GM19099 (cell line): ENCODE measurements around the gene OVCH1.

Source experiments
- POLR2A ChIP-seq: IDR thresholded peaks from 3 replicates; pipeline ENCODE4 v1.6.1; 2011; ENCODE audit warnings: low read depth; ENCODE audit not compliant: insufficient read length; ENCODE audit errors: extremely low read depth

The OVCH1 gene

DNA sequence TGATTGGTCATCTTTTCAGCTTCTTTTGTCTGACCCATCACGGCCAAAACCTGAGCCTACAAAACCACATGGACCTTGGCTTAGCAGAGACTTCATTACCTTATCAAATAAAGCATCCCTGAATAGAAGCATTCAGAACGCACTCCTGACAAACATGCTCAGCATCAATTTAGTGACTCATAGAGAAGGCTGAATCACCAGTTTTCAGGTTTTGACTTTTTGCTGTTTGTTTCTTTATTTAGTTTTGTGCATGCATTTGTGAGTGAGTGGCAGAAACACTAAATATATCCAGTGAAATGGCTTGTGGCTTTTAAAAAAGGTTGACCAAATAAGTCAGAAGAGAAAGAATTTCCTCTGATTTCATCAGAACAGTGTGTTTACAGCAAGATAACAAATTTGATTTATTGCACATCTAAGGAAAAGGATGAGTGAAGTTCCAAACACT lies 19.0 kb upstream of the OVCH1 start:
- TF ChIP-seq POLR2A: no peak

DNA sequence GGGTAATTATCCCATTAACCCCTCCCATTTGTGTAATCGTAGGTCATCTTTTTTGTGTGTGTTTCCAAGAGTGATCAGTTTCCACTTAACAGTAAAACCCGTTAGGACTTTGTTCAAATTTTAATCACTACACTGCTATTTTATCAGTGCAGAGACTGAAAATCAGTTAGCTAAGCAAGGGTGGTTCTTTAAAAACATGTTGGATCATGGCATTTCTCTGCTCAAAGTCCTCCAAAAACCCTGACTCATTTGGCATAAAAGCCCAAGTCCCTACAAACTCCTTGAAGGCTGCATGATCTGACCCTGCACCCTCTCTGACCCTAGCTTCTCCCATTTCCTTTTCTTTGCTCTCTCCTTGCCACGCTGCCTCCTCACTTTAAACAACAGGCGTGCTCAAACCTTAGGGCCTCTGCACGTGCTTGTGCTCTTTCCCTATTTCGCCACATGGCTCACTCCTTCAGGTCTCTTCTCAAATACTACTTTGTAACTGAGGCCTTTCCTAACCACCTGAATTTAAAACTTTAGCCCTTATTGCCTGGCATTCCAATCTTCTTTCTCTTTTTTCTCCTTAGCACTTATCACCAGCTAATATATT lies 13.2 kb upstream of the OVCH1 start:
- TF ChIP-seq POLR2A: no peak

DNA sequence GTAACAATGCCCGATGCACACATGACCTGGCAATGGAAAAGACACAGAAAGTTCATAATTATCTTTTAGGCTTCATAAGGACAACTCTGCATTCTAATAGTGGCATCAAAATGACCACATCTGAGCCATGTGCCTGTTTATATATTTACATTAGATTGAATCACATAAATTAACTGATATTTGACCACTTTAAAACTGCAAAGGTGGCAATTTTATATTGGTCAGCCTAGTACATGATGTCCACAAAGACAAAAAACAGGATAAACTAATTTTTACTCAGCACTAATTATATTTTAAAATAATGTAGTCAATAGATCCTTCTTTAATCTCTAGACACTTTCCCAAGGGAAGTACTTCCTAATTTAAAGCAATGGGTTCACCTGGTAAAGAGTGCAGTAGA lies 12.0 kb upstream of the OVCH1 start:
- TF ChIP-seq POLR2A: no peak

DNA sequence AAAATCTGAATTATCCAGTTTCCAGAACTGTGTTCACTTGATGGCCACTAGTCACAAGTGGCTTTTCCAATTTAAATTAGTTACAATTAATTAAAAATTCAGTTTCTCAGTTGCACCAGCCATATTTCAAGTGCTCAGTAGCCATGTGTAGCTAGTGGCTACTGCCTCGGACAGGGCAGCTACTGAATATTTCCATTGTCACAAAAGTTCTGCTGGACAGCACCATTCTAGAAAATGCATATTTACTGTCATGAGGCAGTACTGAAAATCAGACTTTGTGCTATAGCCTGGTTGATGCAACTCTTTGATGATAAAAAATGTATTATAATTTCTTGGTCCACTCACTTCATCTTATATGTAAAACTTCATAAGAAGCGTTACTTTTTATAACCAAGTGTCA lies 11.5 kb upstream of the OVCH1 start:
- no peak for TF ChIP-seq POLR2A

DNA sequence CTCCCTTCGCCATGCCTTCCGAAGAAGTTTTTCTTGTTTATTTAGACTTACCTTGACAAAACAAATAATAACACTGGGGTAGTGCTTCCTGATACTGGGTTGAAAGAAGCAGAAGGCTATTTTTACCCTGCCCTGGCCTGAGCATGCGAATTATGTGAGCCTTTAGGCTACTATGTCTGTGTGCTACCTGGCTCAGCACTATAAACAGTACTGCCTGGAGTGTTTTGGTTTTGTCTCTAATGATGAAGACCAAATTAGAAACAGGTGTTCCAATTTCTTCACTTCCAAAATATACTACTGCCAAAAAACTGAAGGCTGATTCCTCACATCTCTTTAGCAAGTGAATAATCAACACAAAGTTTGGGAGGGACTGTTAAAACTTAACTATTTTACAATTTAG lies 7.6 kb upstream of the OVCH1 start:
- TF ChIP-seq POLR2A: no peak

DNA sequence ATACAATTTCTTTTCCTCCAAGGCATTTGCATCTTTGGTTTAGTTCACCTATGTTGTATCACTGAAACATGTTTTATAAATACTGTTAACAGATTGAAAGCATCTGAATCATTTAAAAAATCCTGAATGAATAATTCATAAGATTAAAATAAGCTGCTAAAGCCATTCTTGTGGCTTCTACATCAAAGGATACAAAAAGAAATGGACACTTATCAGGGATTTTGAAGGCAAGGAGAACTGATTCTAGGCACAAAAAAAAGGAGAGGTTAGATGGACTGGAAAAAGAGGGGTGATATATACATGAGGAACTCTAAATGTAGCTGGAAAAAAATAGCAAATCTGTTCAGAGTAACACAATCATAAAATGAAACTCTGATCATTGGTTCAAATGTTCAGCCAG lies 5.8 kb upstream of the OVCH1 start:
- TF ChIP-seq POLR2A: no peak

DNA sequence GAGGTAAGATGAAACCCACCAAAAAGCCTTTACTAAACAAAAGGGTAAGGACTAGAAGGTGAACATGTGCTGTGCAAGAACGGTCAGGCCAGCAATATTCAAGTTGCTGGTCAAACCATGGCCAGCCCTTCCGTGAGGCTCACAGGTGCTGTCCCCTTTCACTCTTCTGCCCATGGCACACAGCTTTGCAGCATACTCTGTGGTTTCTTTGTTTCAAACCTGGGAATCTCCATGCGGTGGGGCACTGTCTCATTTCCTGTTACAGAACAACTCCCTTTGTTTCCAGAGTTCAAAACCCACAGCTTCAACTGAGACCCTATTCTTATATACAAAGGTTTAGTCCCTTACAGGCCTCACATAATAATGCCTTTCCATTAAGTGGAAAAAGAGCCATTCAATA lies 1.7 kb upstream of the OVCH1 start:
- no peak for TF ChIP-seq POLR2A

DNA sequence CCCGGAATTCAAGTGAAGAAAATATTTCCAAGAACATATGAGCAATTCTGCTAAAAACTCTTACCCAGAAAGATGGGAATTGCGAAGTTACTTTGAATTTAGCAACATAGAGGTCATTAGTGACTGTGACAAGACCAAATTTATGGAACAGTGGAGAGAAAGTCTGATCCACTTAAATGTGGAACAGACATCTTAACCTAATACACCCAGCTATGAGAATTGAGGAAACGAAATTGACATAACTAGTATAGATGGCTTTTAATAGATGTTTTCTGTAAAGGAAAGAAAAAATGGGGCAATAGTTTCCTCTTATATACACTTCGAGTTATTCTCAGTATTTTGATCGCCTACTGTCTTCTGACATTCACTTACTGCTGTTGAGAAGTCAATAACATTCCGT lies 4.6 kb downstream of the OVCH1 start:
- no peak for TF ChIP-seq POLR2A

DNA sequence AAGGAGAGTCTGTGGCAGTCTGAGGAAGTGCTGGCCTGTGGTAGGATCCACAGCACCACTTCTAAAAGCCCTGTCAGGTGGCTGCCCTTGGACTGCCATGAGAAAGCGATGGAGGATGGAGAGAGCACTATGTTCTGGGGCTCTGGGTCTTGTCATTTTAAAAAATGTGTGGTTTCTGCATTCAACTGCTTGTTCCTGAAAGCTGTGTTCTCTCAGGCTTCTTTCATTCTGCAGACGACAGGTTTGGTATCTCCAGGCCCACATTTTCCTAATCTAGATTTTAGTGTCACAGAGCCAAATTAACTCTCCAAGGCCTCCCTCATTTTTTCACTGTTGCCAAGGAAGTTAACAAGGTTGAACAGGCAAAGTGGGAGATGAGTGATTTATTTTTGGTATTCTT lies 10.5 kb downstream of the OVCH1 start:
- TF ChIP-seq POLR2A: no peak

DNA sequence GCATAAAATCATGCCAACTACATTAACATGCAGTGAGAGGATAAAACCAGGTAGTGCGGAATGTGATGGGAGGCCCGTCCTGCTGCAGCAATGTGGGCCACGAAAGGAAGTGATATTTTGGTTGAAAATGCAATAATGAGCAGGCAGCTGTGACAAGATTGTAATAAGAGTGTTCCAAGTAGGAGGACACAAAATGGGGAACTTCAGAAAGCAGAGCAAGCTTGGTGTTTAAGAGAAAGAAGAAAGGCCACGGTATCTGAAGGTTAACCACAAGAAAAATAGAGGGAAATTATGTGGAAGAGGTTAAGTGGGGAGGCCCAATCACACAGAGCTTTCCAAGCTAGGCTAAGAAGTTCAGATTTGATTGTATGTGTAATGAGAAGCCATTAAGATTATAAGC lies 34.3 kb downstream of the OVCH1 start:
- TF ChIP-seq POLR2A: no peak

DNA sequence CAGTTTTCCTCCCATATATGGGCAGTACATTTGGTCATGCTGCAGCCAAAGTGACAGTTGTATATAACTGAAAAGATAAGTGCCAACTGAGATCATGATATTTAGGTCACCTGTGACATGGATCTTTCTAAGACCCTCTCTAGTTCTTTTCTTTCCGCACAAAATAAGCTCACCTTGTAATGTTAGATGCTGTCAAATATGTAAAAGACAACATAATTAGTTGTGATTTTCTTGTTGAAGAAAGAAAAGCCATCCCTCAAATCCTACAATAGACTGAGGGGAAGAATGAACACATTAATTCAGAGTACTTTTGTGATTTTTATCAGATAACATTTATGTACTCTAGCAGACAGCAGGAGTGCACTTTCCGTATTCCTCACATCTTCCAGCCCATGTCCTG lies 37.4 kb downstream of the OVCH1 start:
- no peak for TF ChIP-seq POLR2A

DNA sequence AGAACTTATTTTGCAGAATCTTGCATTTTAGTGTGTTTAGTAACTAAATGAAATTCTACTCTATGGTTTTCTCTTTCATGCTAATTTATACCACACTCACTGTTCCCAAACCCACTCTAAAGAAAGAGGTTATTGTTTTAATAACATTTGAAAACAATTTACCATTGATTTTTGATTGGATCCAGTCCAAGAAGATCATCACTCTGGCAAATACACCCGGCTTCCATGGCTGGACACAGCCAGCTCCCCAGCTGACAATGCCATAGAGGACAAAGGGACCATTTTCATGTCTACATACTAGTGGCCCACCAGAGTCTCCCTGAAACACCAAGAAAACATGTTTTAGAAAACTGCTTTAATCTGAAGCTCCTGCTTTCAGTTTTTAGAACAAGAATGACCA lies 42.4 kb downstream of the OVCH1 start:
- TF ChIP-seq POLR2A: no peak

DNA sequence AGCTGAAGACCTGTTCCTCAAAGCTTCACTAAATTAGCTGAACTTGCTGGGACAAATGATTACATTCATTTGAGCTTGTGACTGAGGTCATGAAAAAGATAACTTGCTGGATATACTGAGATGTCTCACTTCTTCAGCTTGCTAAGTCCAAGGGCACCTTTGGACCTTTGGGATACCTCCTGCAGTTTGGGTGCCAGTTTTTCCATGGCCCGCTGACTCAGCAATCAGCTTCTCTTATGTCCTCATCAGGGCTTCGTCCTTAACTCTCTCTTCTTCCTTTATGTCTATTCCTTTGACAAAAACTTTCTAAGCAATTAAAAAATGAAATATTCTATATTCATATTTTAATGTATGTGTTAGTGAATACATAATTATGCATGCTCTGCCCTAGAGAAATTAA lies 45.6 kb downstream of the OVCH1 start:
- TF ChIP-seq POLR2A: no peak

DNA sequence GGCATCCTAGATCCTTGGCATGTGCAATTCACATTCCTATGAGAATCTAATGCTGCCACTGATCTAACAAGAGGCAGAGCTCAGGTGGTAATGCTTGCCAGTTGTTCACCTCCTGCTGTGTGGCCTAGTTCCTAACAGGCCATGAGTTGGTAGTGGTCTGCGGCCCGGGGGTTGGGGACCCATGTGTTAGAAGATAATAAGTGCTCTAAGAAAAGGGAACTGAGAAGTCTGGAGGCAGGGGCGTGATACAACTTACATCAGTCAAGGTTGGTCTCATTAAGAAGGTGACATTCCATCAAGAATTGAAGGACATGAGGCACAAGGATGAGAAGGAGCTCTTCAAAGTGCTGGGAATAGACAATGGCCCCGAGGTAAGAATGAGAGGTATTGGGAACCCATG lies 49.3 kb downstream of the OVCH1 start:
- no peak for TF ChIP-seq POLR2A

DNA sequence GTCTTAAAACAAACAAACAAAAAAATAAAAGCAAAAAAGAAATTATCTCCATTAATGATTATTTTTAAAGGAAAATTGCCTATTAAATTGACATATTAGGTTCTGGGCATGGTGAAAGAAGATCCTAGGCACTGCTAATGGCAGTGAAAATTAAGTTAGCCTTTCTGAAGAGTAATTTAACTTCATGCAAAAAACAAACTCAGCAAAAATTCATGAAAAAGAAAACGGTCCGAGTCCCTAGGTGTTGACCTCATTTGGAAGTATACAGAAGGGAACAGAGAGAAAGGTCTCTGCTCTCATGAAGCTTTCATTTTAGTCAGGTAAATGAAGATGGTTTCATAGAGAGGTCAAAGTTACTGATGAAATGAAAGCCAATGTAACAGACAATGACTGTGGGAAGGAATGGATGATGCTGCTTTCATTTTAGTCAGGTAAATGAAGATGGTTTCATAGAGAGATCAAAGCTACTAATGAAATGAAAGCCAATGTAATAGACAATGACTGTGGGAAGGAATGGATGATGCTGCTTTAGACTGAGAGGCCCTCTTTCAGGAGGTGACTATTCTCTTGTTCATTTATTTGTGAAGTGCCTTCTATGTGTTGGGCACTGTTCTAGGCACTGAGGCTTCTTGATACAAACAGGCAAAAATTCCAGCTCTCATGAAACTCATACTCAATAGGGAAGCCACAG lies 50.1 kb downstream of the OVCH1 start:
- no peak for TF ChIP-seq POLR2A

DNA sequence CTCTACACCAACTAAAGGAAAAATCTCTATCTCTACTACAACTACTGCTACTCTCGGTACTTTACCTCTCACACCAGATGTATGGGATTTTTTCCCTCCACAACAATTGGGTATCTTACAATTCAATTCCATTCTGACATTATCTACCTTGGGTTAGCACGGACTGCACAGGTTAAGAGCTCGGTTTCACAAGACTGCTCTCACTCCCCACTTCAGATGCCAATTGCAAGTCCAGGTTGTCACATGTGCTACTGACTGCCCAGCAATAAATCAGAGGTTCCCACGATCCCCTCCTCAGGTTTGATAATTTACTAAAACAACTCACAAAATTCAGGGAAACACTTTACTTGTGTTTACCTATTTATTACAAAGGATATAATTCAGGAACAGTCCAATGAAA lies 58.0 kb downstream of the OVCH1 start:
- TF ChIP-seq POLR2A: no peak
